Prostate gland (tissue), 2 donors: Measurements from ENCODE around the gene NAB1. TPM values are rescaled to one million over a fixed set of nuclear protein-coding genes. Genes with fewer than 3 reads are reported as not detected.

Experiments
- DNase-seq: peaks from one replicate; pipeline ENCODE4 v3.0.0-alpha.2; 2019; ENCODE audit warnings: low spot score
- H3K27ac ChIP-seq, 2 donors: fragments of 200-600 bp; sonication (generic); 2 replicates each; pipeline ENCODE4 v1.5.1; 2017 to 2019
- H3K27me3 ChIP-seq: fragments of 200-600 bp; sonication (generic); replicated peaks from 2 replicates; pipeline ENCODE4 v1.5.1; 2019; ENCODE audit not compliant: insufficient read depth
- H3K36me3 ChIP-seq, 2 donors: fragments of 200-600 bp; sonication (generic); 1 replicate in 1 of 2; 2 replicates in 1 of 2; pipeline versions ENCODE4 v1.5.1 to v1.8.1; 2017 to 2019
- H3K4me1 ChIP-seq: fragments of 200-600 bp; sonication (generic); replicated peaks from 2 replicates; pipeline ENCODE4 v1.5.1; 2019
- H3K4me3 ChIP-seq, 2 donors: fragments of 200-600 bp; sonication (generic); 2 replicates each; pipeline ENCODE4 v1.5.1; 2017 to 2019
- H3K9me3 ChIP-seq: fragments of 200-600 bp; sonication (generic); 2 replicates; pipeline ENCODE4 v1.5.1; 2017
- CTCF ChIP-seq, 4 experiments: fragments of 200-600 bp in 2 of 4; fragments of 450-650 bp in 2 of 4; sonication (generic) in 2 of 4; IDR thresholded peaks; 1 replicate in 3 of 4; 2 replicates in 1 of 4; pipeline ENCODE4 v1.5.1; 2016 to 2019; ENCODE audit warnings: antibody characterized with exemption in 4 of 4, mild to moderate bottlenecking in 2 of 4, moderate library complexity in 2 of 4
- POLR2A ChIP-seq: fragments of 450-650 bp; IDR thresholded peaks from one replicate; pipeline ENCODE4 v1.6.1; 2016; ENCODE audit warnings: antibody characterized with exemption, mild to moderate bottlenecking
- POLR2AphosphoS5 ChIP-seq: sonication (generic); formaldehyde crosslinking; IDR thresholded peaks from one replicate; pipeline ENCODE4 v1.6.1; 2017; ENCODE audit warnings: antibody characterized with exemption
- WGBS: methylation state at CpG from one replicate; pipeline ENCODE4 v1.1.5; 2018; 5-methylcytosine and 5-hydroxymethylcytosine counted together
- intact Hi-C: fragments of 100-400 bp; cut with DNase I; formaldehyde crosslinking; loops from one replicate; pipeline ENCODE4 v1.14.2; 2022
- total RNA-seq, 2 donors: library from RNA; depleted of rRNA; stranded (reverse); fragments of >200 nt; gene quantifications; one replicate each; pipeline ENCODE4 v1.1.0, GENCODE V29; 2016

NAB1 gene
- total RNA-seq, 2 donors from 2014 or later: 36.6 to 48.6 TPM

DNA sequence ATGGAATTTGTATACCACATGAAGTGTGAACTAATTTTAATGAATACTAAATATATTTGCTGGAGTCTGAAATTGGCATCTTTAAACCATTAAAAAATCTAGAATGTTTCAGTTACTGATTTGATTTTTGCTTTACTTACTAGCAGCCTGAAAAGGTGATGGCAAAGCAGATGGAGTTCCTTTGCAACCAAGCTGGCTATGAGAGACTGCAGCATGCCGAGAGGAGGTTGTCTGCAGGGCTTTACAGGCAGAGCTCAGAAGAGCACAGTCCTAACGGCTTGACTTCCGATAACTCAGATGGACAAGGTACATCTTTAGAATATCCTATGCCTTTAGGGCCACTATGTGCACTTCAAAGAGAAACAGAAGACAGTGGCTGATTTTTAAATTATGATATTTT, 36.5 kb downstream of the NAB1 start:
- no peaks in the 10 kb centered on the region for H3K4me1 ChIP-seq
- intact Hi-C loops: no loop called here
- WGBS: 85% methylated on average over 3 of the region's 3 CpGs
- no peak overlapping the region for H3K27ac ChIP-seq
- no peaks in the 10 kb centered on the region for H3K27me3 ChIP-seq
- DNase-seq: no peak
- no peaks in the 10 kb centered on the region for H3K9me3 ChIP-seq
- H3K4me3 ChIP-seq: no peak overlapping the region
- no peaks in the 10 kb centered on the region for H3K36me3 ChIP-seq
- TF ChIP-seq CTCF (IDR thresholded peaks at IDR 0.05) (no peak), POLR2A (no peak), POLR2AphosphoS5 (no peak)

DNA sequence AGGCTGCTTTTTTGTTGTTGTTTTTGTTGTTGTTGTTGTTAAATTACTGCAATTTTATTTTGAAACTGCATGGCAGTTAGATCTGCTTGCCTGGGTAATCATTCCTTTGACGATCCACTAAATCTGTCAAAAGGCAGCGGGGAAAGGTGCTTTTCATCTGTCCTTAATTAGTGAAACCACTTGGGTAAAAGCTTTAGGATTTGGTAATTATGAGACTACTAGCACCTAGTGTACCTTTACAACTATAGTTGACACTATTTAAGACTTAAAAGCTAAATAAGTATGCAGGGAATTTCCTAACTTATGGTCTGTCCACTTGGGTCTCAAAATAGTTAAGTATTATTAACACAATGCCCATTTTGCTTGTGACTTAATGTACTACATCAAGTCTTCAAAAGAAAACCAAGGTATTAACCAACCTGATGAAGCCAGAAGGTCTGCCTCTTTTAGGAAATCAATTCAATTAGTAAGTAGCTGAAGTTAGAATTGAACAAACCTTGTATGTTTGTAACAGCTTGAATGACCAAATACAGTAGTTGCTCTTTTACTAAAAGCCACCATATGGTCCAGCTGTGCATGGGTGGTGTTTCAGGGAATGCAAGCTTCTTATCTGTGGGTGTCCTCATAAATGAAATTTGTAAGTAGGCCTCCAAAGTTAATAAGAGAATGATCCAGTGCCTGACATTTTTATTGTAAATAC, 44.8 kb downstream of the NAB1 start:
- intact Hi-C loops: no loop called here
- no peak overlapping the region for H3K27ac ChIP-seq
- no peak for TF ChIP-seq POLR2A
- no peak for TF ChIP-seq POLR2AphosphoS5
- TF ChIP-seq CTCF (IDR thresholded peaks at IDR 0.05): no peak
- H3K36me3 ChIP-seq: no peaks in the 10 kb centered on the region
- no peaks in the 10 kb centered on the region for H3K4me1 ChIP-seq
- WGBS: 93% methylated on average over 2 of the region's 2 CpGs
- H3K4me3 ChIP-seq: no peak overlapping the region
- H3K9me3 ChIP-seq: no peaks in the 10 kb centered on the region
- DNase-seq: no peak
- H3K27me3 ChIP-seq: no peaks in the 10 kb centered on the region

DNA sequence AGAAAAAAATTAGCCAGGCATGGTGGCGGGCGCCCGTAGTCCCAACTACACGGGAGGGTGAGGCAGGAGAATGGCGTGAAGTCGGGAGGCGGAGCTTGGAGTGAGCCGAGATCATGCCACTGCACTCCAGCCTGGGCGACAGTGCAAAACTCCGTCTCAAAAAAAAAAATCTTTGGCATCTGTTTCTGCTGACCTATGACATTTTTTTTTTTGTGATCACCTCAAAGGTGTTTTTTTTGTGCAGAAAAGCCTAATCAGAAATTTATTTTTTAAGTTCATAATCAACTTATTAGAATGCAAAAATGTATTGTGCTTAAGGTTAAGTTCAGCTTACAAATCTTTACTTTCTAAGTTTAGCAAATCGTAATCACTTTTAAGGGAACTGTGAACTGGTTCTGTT, 45.6 kb downstream of the NAB1 start:
- no peak overlapping the region for H3K27ac ChIP-seq
- no peaks in the 10 kb centered on the region for H3K4me1 ChIP-seq
- no peaks in the 10 kb centered on the region for H3K36me3 ChIP-seq
- no peak for DNase-seq
- H3K9me3 ChIP-seq: no peaks in the 10 kb centered on the region
- TF ChIP-seq POLR2AphosphoS5: no peak
- TF ChIP-seq CTCF (IDR thresholded peaks at IDR 0.05): no peak
- no peak for TF ChIP-seq POLR2A
- intact Hi-C loops: no loop called here
- H3K4me3 ChIP-seq: no peak overlapping the region
- 82% methylated on average over 11 of the region's 11 CpGs for WGBS
- no peaks in the 10 kb centered on the region for H3K27me3 ChIP-seq

DNA sequence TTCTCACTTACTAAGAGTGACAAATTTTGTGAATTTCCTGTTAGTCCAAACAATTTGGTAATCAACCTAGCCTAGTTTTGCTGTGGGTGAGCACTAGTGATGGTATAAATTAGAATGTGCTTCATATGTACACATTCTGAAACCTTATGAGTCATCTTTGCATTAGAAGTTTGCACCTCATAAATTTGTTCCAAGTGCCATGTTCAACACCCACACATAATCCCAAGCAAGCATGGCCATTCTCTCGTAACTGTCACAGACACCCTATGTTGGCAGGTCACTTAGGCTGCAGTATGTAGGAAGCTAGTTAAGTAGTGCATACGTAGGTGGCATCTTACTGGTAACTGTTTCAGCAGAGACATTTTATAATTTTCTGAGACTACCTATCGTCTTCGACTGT, 46.9 kb downstream of the NAB1 start:
- DNase-seq: no peak
- 89% methylated on average over 4 of the region's 4 CpGs for WGBS
- Histone ChIP-seq H3K27ac (no peak overlapping the region), H3K4me3 (no peak overlapping the region), H3K27me3 (no peaks in the 10 kb centered on the region), H3K9me3 (no peaks in the 10 kb centered on the region), H3K36me3 (no peaks in the 10 kb centered on the region), H3K4me1 (no peaks in the 10 kb centered on the region)
- intact Hi-C loops: no loop called here
- no peak for TF ChIP-seq CTCF (IDR thresholded peaks at IDR 0.05)
- TF ChIP-seq POLR2A: no peak
- TF ChIP-seq POLR2AphosphoS5: no peak

- H3K27ac ChIP-seq: no peak overlapping the region
- no peaks in the 10 kb centered on the region for H3K9me3 ChIP-seq
- no peaks in the 10 kb centered on the region for H3K4me1 ChIP-seq
- WGBS: 80% methylated on average over 3 of the region's 3 CpGs
- no peaks in the 10 kb centered on the region for H3K27me3 ChIP-seq
- no peaks in the 10 kb centered on the region for H3K36me3 ChIP-seq
- DNase-seq: no peak
- intact Hi-C loops: no loop called here
- H3K4me3 ChIP-seq: no peak overlapping the region
- TF ChIP-seq POLR2AphosphoS5 (no peak), POLR2A (no peak), CTCF (IDR thresholded peaks at IDR 0.05) (no peak)
These were observed 48.0 kb downstream of the NAB1 start for GRCh38 chr2:190696792-190697398.
